ENCODE data around the gene GKN2. TPM values are rescaled to one million over a fixed set of nuclear protein-coding genes. Genes with fewer than 3 reads are reported as not detected.

The GKN2 gene
- total RNA-seq, 4 donors from 2014 or later, result not detected

DNA sequence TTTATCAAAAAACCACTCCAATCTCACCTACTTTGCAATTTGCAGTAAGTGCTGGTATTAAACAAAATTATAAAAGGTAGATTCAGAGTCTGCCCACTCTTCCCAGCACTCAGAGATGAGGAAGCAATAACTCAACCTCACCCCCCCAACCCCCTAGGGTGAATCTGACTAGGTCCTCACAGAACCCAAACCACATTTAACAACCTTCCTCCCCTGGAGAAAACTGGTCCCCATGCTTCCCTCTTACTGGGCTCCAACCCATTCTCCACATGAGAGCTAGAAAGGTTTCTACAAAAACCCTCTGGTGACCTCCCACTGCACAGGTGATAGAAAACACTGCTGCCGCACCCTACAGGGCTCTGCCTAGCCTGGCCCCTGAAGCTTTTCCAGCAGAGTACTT lies 41.0 kb downstream of the GKN2 start:
- Histone ChIP-seq H3K27ac (no peak overlapping the region), H3K36me3 (no peaks in the 10 kb centered on the region), H3K27me3 (no peaks in the 10 kb centered on the region), H3K9me3 (no peaks in the 10 kb centered on the region), H3K4me1 (peaks cover 11 to 32% (median 17%) of the 10 kb centered on the region in 3 donors), H3K4me3 (no peak overlapping the region)
- DNase-seq, result no peak
- TF ChIP-seq POLR2A (IDR thresholded peaks at IDR 0.05), result no peak
- TF ChIP-seq, protein P1, sequence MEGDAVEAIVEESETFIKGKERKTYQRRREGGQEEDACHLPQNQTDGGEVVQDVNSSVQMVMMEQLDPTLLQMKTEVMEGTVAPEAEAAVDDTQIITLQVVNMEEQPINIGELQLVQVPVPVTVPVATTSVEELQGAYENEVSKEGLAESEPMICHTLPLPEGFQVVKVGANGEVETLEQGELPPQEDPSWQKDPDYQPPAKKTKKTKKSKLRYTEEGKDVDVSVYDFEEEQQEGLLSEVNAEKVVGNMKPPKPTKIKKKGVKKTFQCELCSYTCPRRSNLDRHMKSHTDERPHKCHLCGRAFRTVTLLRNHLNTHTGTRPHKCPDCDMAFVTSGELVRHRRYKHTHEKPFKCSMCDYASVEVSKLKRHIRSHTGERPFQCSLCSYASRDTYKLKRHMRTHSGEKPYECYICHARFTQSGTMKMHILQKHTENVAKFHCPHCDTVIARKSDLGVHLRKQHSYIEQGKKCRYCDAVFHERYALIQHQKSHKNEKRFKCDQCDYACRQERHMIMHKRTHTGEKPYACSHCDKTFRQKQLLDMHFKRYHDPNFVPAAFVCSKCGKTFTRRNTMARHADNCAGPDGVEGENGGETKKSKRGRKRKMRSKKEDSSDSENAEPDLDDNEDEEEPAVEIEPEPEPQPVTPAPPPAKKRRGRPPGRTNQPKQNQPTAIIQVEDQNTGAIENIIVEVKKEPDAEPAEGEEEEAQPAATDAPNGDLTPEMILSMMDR (IDR thresholded peaks at IDR 0.05), result no peak
- intact Hi-C loops (cut with DNase I), result loop anchor here (5.0 kb wide), 1 partner anchor 159 kb away; no protein-coding TSS in a partner anchor
- WGBS, 2 donors, result 75 to 92% methylated on average over 1 of the region's 1 CpG

- H3K36me3 ChIP-seq, result no peaks in the 10 kb centered on the region
- H3K9me3 ChIP-seq, result no peaks in the 10 kb centered on the region
- TF ChIP-seq POLR2A (IDR thresholded peaks at IDR 0.05), result no peak
- TF ChIP-seq, protein P1 (IDR thresholded peaks at IDR 0.05), result no peak
- intact Hi-C loops (cut with DNase I), result loop anchor here (5.0 kb wide), 1 partner anchor 159 kb away; no protein-coding TSS in a partner anchor
- DNase-seq, result no peak
- H3K4me3 ChIP-seq, result no peak overlapping the region
- 50 to 74% methylated on average over 3 of the region's 4 CpGs for whole genome bisulfite sequencing, 2 donors
- H3K27me3 ChIP-seq, result no peaks in the 10 kb centered on the region
- H3K27ac ChIP-seq, result no peak overlapping the region
- H3K4me1 ChIP-seq, result peaks cover 11 to 27% (median 17%) of the 10 kb centered on the region in 3 donors
Measured at GRCh38 chr2:68911246-68911645, 41.4 kb downstream of the GKN2 start.

GRCh38 chr2:68909793-68910674 lies 42.7 kb downstream of the GKN2 start:
- no peak for DNase-seq
- H3K4me3 ChIP-seq, result no peak overlapping the region
- no peaks in the 10 kb centered on the region for H3K36me3 ChIP-seq
- intact Hi-C loops (cut with DNase I), result loop anchor here (5.0 to 10.0 kb wide), 2 partner anchors 65 to 158 kb away; no protein-coding TSS in a partner anchor
- 63 to 72% methylated on average over 3 of the region's 3 CpGs for WGBS, 2 donors
- no peaks in the 10 kb centered on the region for H3K9me3 ChIP-seq
- TF ChIP-seq, protein P1 (IDR thresholded peaks at IDR 0.05), result peak; percentile 78 to 95 (median 93)
- TF ChIP-seq POLR2A (IDR thresholded peaks at IDR 0.05), result no peak
- no peaks in the 10 kb centered on the region for H3K27me3 ChIP-seq
- H3K27ac ChIP-seq, result no peak overlapping the region
- peaks cover 11 to 24% (median 17%) of the 10 kb centered on the region in 3 donors for H3K4me1 ChIP-seq

DNA sequence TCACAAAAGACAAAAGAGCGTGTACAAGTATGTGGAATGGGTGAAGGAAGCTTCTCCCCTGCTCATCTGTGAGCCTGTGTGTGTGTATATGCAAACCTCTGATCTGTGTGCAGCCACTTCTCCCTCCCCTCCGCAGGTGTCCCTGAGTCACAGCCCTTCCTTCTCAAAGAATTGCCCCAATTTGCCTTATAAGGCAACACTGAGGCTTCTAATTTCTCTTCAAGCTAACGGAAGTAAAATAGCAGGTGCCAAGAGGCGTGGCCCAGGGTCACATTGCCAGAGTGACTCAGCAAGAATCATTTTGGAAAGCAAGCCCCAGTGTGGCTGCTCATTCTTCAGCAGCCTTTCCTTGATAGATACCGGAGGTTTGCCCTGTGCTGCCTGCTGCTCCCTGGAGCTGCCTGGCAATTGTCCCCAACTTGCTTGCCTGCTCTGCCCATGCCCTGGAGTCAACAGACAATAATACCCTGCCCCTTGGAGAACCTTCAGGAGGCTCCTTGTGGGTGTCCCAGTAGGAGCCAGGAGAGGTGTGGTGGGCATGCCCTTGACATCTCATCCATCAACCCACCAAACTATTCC lies 44.2 kb downstream of the GKN2 start:
- 12 to 24% methylated on average over 4 to 5 of the region's 5 CpGs for WGBS, 2 donors
- Histone ChIP-seq H3K9me3 (no peaks in the 10 kb centered on the region), H3K27me3 (no peaks in the 10 kb centered on the region), H3K36me3 (no peaks in the 10 kb centered on the region), H3K27ac (peak overlapping the region; percentile 70 to 78 (median 75)), H3K4me3 (no peak overlapping the region), H3K4me1 (peaks cover 11 to 24% (median 17%) of the 10 kb centered on the region in 3 donors)
- TF ChIP-seq, protein P1 (IDR thresholded peaks at IDR 0.05), result peak in 1 of 6 experiments; percentile 4
- TF ChIP-seq POLR2A (IDR thresholded peaks at IDR 0.05), result peak in 2 of 4 donors; percentile 4 to 64
- peak; percentile 11 for DNase-seq
- intact Hi-C loops (cut with DNase I), result loop anchor here (10.0 kb wide), 1 partner anchor 64 kb away; no protein-coding TSS in a partner anchor

GRCh38 chr2:68907920-68908253 lies 44.8 kb downstream of the GKN2 start:
- TF ChIP-seq, protein P1 (IDR thresholded peaks at IDR 0.05), result no peak
- Histone ChIP-seq H3K36me3 (no peaks in the 10 kb centered on the region), H3K27me3 (no peaks in the 10 kb centered on the region), H3K4me3 (no peak overlapping the region), H3K9me3 (no peaks in the 10 kb centered on the region), H3K4me1 (peaks cover 11 to 24% (median 17%) of the 10 kb centered on the region in 3 donors), H3K27ac (peak overlapping the region; percentile 26 to 78 (median 73))
- WGBS, 2 donors, result 66 to 82% methylated on average over 3 to 4 of the region's 4 CpGs
- intact Hi-C loops (cut with DNase I), result loop anchor here (10.0 kb wide), 1 partner anchor 63 kb away; no protein-coding TSS in a partner anchor
- no peak for DNase-seq

All from esophagus squamous epithelium (tissue), 5 donors.